Muscle of leg (tissue), 11 donors: ENCODE measurements around the gene C11orf71. TPM values are rescaled to one million over a fixed set of nuclear protein-coding genes. Genes with fewer than 3 reads are reported as not detected.

ENCODE experiments used
- DNase-seq: peaks from one replicate; pipeline ENCODE4 v3.0.0; 2013
- H3K27ac ChIP-seq: one replicate; pipeline ENCODE4 v1.5.1; 2013; ENCODE audit warnings: mild to moderate bottlenecking, low read length, control low read depth
- H3K27me3 ChIP-seq: one replicate; pipeline ENCODE4 v1.6.1; 2013; ENCODE audit warnings: low read length; ENCODE audit not compliant: control insufficient read depth, insufficient read depth
- H3K36me3 ChIP-seq: one replicate; pipeline ENCODE4 v1.6.1; 2013; ENCODE audit warnings: low read length; ENCODE audit not compliant: control insufficient read depth, insufficient read depth
- H3K4me1 ChIP-seq: one replicate; pipeline ENCODE4 v1.6.1; 2013; ENCODE audit warnings: low read length; ENCODE audit not compliant: control insufficient read depth, insufficient read depth
- H3K4me3 ChIP-seq: one replicate; pipeline ENCODE4 v1.5.1; 2013; ENCODE audit warnings: low read length, control low read depth
- H3K9me3 ChIP-seq: replicated peaks from 2 replicates; pipeline ENCODE4 v1.6.1; 2013; ENCODE audit warnings: low read depth, low read length; ENCODE audit not compliant: control insufficient read depth
- WGBS: methylation state at CpG from one replicate; pipeline ENCODE4 v1.1.5; 2013; ENCODE audit warnings: missing lambda C conversion rate; ENCODE audit not compliant: insufficient coverage; 5-methylcytosine and 5-hydroxymethylcytosine counted together
- polyA plus RNA-seq, 8 donors: library from polyadenylated mRNA; unstranded; fragments of 120-200 nt; gene quantifications; one replicate each; pipeline versions ENCODE4 v1.2.1 to v1.2.3, GENCODE V29; 2013; ENCODE audit warnings: inconsistent platforms in 1 of 8, low replicate concordance in 1 of 8; ENCODE audit not compliant: insufficient read length in 8 of 8, insufficient read depth in 1 of 8
- total RNA-seq: library from RNA; stranded (reverse); fragments of 120-200 nt; gene quantifications from one replicate; pipeline ENCODE4 v1.2.4, GENCODE V29; 2013

Gene C11orf71
- total and polyA plus RNA-seq, 9 donors, result 6.1 to 8.9 (median 7.9) TPM

- no peaks in the 10 kb centered on the region for H3K36me3 ChIP-seq
- no CpG with 5 or more reads among the region's 1 CpG for WGBS
- no peaks in the 10 kb centered on the region for H3K27me3 ChIP-seq
- no peak overlapping the region for H3K27ac ChIP-seq
- DNase-seq, result no peak
- H3K9me3 ChIP-seq, result peaks cover 3% of the 10 kb centered on the region
- no peaks in the 10 kb centered on the region for H3K4me1 ChIP-seq
- no peak overlapping the region for H3K4me3 ChIP-seq
These were observed 15.8 kb downstream of the C11orf71 start for GRCh38 chr11:114384487-114384886.

DNA sequence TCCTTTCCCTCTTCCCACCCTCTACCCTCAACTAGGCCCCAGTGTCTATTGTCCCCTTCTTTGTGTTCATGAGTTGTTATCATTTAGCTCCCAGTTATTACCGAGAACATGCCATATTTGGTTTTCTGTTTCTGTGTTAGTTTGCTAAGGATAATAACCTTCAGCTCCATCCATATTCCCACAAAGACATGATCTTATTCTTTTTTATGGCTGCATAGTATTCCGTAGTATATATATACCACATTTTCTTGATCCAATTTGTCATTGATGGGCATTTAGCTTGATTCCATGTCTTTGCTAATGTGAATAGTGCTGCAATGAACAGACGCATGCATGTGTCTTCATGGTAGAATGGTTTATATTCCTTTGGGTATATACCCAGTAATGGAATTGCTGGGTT is 17.8 kb downstream of the C11orf71 start:
- Histone ChIP-seq H3K36me3 (no peaks in the 10 kb centered on the region), H3K27ac (no peak overlapping the region), H3K4me3 (no peak overlapping the region), H3K9me3 (peaks cover 3% of the 10 kb centered on the region), H3K4me1 (no peaks in the 10 kb centered on the region), H3K27me3 (peaks cover 2% of the 10 kb centered on the region)
- WGBS, result no CpG with 5 or more reads among the region's 3 CpGs
- no peak for DNase-seq

- Histone ChIP-seq H3K4me1 (no peaks in the 10 kb centered on the region), H3K4me3 (no peak overlapping the region), H3K27me3 (peaks cover 2% of the 10 kb centered on the region), H3K27ac (no peak overlapping the region), H3K36me3 (no peaks in the 10 kb centered on the region), H3K9me3 (peaks cover 3% of the 10 kb centered on the region)
- 93% methylated on average over 2 of the region's 5 CpGs for WGBS
- DNase-seq, result no peak
These were observed 20.8 kb downstream of the C11orf71 start for GRCh38 chr11:114379394-114380069.

DNA sequence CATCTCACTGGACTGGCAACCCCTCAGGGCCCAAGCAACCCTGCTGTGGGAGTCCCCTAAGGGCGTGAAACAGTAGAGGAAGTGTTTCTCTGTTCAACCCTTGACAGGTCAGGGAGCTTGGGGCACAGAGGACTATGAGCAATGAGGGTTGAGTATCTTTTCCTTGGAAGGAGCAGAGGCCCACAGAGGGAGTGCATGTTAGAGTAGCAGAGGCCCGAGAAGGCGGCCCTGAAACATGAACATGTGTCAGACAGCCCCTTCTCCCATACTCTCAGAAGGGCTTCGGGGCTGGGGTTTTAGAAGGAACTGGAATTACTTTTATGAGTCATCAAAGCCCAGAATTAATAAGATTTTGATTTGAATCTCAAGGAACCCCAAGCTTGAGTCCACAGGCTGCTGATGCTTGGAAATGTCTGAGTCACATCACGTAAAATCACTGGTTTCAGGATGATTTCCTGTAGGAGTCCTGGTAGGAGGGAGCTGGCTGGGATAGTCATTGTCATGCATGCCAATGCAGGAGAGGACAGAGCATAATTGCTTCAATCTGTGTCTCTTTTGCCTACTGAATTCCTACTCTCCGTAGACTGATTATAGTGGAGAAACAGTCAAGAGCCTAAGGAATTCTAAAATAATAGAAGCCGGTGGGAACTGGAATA is 22.6 kb downstream of the C11orf71 start:
- Histone ChIP-seq H3K4me3 (no peak overlapping the region), H3K27ac (no peak overlapping the region), H3K36me3 (no peaks in the 10 kb centered on the region), H3K4me1 (no peaks in the 10 kb centered on the region), H3K27me3 (peaks cover 2% of the 10 kb centered on the region), H3K9me3 (peaks cover 3% of the 10 kb centered on the region)
- DNase-seq, result no peak
- WGBS, result 70% methylated on average over 2 of the region's 7 CpGs

DNA sequence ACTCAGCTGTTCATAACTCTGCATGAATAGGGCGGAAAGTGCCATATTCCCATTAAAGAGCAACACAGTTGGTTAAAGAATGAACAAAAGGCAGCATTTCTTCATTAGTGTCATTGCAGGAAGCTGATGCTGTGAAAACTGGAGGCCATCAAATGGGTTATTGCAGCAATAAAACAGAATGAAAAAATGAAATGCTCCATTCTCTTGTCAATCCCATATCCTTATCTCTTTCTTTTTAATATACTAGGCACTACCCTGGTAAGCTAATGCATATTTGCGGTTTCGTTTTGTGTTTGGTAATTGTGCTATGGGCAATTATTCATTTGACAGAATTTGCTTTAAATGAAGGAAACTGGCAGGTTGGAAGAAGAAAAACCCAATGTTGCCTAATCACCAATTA is 25.3 kb downstream of the C11orf71 start:
- H3K27ac ChIP-seq, result no peak overlapping the region
- WGBS, result 40% methylated on average over 1 of the region's 3 CpGs

GRCh38 chr11:114368918-114369680 is 31.2 kb downstream of the C11orf71 start:
- DNase-seq, result no peak
- Histone ChIP-seq H3K9me3 (no peaks in the 10 kb centered on the region), H3K36me3 (no peaks in the 10 kb centered on the region), H3K27ac (no peak overlapping the region), H3K4me1 (no peaks in the 10 kb centered on the region), H3K27me3 (no peaks in the 10 kb centered on the region), H3K4me3 (no peak overlapping the region)
- 82% methylated on average over 4 of the region's 5 CpGs for WGBS

More for the DNA sequence above, 25.3 kb downstream of the C11orf71 start:
- H3K4me3 ChIP-seq, result no peak overlapping the region
- H3K27me3 ChIP-seq, result peaks cover 2% of the 10 kb centered on the region
- DNase-seq, result no peak
- no peaks in the 10 kb centered on the region for H3K4me1 ChIP-seq
- no peaks in the 10 kb centered on the region for H3K9me3 ChIP-seq
- no peaks in the 10 kb centered on the region for H3K36me3 ChIP-seq

DNA sequence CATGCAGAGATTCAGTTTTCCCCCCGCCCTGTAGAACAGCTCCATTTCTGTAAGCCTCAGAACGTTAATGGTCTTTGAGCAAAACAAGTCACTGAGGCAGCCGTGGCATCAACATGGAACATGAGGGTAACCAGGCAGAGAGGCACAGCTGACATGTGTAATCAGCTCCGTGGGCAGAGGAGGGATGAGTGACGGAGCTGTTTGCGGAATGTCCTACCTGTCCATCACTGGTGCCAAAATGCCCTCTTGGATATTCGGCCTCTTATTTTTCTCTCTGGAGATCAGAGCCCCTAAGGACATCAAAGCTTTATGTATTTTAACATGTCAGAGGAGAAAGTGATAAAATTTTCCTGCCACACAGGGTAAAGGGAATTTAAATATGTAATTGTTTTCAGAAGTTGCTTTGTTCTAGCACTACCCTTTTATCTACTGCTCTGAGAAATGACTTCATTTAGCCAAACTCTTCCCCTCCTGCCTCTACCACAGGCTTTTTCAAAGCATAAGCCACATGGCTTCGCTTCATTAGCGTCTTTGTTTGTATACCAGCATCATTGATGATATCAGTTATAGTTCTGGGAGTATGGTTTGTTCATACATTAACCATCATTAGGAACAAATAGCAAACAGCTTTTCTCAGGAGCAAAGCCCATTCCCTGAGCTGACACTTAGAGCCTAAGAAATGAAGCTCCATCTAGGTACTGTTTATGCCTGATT is 32.9 kb downstream of the C11orf71 start:
- Histone ChIP-seq H3K4me1 (no peaks in the 10 kb centered on the region), H3K9me3 (no peaks in the 10 kb centered on the region), H3K36me3 (no peaks in the 10 kb centered on the region), H3K27me3 (no peaks in the 10 kb centered on the region), H3K4me3 (no peak overlapping the region), H3K27ac (no peak overlapping the region)
- no peak for DNase-seq
- WGBS, result 87% methylated on average over 6 of the region's 9 CpGs

DNA sequence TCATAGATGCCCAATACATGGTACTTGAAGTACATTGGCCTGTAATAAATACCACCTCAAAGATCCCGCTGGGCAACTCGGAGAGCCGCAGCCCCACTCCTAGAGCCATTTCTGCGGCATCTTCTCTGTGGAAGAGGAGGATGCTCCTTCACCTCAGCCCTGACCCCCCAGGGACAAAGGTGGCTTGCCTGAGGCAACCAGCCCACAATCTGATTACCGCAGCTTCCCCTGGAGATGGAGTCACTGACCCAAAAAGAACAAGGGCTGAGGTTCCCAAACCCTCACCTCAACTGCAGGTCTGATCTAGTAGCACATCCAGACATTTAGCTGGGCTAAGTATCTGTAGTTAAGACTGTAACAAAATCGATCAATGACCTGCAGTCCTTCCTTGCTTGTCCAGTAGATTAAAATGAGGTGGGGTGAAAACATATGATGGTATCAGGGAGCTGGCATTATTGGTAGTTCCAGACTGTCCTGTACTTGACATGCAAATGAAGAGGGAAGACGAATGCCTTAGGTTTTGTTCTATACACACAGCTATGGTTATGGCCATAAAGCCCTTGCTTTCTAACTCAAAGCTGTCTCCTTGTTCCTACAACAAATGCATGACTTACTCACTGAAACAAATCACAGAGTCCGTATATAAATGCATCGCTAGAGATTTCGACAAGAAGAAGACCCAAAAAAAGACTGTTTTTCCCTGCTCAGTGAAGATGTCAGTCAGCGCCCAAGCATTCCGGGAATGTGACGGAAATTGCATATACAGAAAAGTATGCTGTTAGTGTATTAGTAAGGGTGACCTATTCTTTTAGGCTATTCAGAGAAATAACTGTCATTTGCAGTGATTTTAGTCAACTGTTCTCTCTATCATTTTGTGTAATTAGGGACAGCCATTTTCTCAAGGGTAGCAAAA is 33.7 kb downstream of the C11orf71 start:
- peak; percentile 15 for DNase-seq
- no peak overlapping the region for H3K4me3 ChIP-seq
- H3K27me3 ChIP-seq, result no peaks in the 10 kb centered on the region
- no peaks in the 10 kb centered on the region for H3K4me1 ChIP-seq
- 65% methylated on average over 8 of the region's 13 CpGs for WGBS
- H3K9me3 ChIP-seq, result no peaks in the 10 kb centered on the region
- no peak overlapping the region for H3K27ac ChIP-seq
- no peaks in the 10 kb centered on the region for H3K36me3 ChIP-seq

GRCh38 chr11:114362958-114363357 is 37.4 kb downstream of the C11orf71 start:
- no CpG with 5 or more reads among the region's 3 CpGs for WGBS
- Histone ChIP-seq H3K4me3 (no peak overlapping the region), H3K36me3 (no peaks in the 10 kb centered on the region), H3K9me3 (no peaks in the 10 kb centered on the region), H3K27me3 (no peaks in the 10 kb centered on the region), H3K4me1 (no peaks in the 10 kb centered on the region), H3K27ac (no peak overlapping the region)
- no peak for DNase-seq
